GM21528 (cell line): ENCODE results near the gene GEMIN7.
"Not testable (repeated sequence)": the region's sequence is repeated elsewhere in the genome, so short reads cannot be mapped to it uniquely, and the experiment has no call there.

Experiments
- ATAC-seq: cut with Tn5 transposase; IDR thresholded peaks from one replicate; pipeline ENCODE4 v1.9.1; 2021; ENCODE audit warnings: mild to moderate bottlenecking, moderate library complexity; ENCODE audit not compliant: unreplicated experiment, low FRiP score

The GEMIN7 gene

DNA sequence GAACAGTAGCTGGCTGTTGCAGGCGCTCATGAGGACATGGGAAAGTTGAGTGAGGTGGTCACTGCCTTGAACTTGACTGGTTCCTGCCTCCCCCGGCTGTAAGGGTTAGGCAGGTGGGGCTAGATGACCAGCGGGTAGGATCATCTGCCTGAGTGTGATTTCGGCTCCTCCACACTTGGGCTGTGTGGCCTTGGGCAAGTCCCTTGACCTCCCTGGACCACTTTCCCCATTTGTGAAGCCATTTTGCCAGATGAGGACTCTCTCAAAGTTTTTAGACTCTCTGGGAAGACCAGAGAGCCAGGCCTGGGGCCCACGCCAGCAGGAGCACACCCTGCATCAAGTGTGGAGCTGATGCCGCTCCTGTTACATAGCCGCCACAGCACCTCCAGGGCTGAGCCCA lies 23.4 kb downstream of the GEMIN7 start:
- ATAC-seq, result no peak

DNA sequence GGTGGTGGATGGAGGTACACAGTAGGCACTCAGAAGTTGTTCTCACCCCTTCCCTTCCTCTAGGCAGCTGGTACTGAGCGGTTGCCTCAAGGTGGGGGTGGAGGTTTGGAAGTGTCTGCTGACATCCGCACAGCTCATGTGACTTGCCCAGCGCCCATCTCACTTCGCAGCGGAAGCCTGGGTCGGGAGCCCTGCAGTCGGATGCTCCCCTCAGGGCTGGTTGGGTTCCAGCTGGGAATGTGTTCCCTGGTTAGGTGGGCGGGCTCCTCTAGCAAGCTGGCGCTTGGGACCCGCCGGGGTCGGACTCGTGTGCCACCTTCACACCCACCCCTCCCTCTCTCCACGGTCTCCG lies 24.1 kb downstream of the GEMIN7 start:
- ATAC-seq, result no peak

DNA sequence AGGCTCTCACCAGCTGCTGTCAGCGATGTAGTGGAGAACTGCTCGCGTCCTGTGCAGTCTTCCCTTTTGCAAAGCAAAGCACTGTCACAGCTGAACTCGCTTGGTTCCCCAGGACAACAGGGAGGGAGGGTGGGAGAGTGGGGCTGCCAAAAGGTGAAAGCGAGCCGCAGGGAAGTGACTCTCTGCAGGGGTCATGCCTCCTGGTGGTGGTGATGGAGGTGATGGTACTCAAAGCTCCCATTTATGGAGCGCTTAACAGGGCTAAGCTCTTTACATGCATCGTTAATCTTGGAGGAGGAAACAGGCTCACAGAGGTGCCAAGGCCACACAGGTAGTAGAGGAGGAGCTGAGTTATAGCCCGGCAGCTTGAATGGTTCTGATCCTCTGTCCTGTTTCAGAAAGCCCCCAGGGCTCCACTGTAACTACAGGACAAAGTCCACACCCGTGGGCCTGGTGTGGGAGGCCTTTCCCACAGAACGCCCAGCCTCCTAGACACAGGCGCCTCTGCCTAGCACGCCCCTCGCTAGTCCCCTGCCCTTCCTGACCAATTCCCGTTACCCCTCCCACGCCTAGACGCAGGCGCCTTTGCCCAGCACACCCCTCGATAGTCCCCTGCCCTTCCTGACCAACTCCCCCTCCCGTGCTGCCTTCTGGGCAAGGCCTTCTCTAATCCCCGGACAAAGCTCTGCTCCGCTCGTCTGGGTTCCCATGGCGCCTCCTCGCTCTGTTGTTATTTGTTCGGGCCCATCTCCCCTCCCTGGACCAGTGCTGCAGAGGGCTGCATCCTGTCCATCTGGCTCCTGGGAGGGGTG lies 24.7 kb downstream of the GEMIN7 start:
- no peak for ATAC-seq

DNA sequence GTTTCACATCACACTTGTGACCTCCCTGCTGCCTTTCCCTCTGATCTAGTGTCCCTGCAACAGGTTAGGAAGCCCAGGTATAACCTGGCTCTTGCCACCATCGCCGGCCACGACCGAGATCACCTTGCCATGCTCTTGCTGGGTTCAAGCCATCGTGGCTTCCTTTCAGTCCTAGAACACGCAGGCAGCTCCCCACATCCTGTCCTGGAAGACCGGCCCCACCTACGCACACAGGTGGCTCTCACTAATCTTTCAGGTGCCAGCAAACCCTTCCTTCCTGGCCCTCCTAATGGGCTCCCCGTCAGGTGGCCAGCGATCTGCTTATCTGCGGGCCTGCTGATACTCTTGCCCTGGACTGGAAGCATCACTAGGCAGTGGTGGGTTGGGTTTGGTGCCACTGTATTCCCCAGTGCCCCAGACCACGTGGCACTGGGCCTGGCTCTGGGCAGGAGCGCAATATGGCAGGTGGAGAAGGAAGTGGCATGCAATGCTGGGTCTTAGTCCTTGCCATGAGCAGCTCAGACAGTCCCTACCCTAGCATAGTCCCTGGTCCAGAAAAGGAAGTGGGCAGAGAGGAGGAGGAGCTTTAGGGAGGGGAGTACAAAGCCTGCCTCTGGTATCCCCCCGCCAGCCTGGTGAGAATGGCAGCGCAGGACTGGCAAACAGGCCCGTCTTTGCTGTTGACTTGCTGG lies 25.7 kb downstream of the GEMIN7 start:
- no peak for ATAC-seq

DNA sequence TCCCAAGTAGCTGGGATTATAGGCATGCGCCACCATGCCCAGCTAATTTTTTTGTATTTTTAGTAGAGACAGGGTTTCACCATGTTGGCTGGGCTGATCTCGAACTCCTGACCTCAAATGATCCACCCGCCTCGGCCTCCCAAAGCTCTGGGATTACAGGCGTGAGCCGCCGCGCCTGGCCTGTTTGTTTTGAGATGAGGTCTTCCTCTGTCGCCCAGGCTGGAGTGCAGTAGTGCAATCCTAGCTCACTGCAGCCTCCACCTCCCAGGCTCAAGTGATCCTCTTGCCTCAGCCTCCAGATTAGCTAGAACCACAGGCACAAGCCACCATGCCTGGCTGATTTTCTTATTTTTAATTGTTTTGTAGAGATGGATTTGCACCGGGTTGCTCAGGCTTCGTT lies 27.3 kb downstream of the GEMIN7 start:
- ATAC-seq, result not testable (repeated sequence)

DNA sequence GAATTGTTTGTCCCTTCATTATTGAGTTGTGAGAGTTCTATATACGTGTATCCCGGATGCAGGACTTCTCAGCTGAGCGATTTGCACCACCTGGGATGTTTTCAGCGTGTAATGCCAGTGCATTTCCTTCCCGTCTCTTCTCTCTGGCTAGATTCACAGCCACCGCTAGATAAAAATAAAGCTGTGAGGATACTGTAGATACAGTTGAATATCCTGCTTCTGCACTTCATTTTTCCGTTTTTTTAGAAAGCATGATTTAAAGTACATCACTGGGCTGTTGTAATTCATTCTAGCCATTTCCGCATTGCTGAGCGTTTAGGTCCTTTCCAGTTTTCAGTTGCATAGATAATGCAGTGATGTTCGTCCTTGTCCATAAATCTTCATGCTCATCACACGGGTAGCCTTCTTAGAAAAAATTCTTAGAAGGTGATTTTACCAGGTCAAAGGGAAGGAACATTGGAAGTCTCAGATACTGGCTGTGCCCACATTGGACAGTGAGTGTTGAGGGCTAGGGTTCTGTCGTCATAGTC lies 28.6 kb downstream of the GEMIN7 start:
- no peak for ATAC-seq

DNA sequence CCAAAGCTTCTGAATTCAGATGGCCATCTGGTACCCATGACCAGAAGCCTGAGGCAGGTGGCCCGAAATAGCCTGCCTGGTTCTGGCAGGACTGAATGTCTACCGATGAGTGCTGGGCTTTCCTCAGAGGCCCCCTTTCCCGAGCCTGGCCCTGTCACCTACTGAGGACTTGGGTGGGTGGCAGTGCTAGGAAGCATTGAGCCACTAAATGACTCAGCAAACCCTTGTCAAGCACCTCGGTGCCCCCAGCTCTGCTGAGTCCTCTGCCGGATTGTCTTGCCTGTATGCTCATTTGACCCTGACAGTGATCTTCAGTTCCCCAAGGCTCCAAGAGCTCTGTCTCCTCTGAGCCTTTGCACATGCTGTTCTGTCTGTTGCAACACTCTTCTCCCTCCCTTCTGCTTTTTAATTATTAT lies 31.8 kb downstream of the GEMIN7 start:
- ATAC-seq, result no peak

DNA sequence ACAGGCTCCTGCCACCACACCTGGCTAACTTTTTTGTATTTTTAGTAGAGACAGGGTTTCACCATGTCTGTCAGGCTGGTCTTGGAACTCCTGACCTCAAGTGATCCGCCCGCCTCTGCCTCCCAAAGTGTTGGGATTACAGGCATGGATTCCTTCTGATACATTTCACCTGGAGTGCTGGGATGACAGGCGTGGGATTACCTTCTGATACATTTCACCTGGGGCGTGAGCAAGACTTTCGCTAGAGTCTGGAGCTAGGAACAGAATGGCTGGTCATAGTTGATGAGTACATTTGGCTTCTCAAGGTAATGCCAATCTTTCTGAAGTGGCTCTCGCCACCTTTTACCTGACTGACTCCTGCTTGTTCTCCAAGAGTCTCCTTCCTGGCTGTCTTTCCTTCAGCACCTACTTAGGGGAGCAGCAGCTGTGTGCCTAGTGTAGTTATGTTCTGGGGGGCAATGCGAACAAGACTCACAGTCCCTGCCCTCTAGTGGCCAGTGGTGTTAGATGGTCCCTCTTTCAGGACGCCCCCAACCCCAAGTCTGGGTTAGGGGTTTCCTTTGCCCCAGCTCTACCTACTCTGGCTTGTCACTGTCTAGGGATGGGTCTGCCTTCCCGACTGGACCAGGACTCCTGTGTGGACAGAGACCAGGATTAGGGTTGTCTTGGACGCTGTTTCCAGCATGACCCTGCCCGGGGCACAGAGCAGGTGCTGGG lies 33.2 kb downstream of the GEMIN7 start:
- ATAC-seq, result no peak

DNA sequence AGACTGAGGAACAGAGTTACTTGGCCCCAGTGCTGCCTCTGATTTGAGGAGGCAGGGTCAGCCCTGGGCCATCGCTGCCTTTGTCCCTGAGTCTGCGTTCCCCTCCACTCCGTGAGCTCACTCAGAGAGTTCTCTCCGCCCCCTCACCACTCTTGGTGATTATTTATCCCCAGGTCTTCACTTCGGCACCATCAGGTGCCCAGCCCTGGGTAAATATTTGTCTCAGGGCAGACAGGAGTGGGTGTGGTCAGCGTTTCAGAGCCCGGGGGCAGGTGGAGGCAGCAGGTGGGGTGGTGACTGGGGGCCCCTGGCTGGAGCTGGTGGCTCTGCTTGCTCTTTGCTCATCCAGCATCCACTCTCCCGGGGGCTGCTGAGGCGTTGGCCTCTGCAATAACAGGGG lies 34.6 kb downstream of the GEMIN7 start:
- no peak for ATAC-seq

DNA sequence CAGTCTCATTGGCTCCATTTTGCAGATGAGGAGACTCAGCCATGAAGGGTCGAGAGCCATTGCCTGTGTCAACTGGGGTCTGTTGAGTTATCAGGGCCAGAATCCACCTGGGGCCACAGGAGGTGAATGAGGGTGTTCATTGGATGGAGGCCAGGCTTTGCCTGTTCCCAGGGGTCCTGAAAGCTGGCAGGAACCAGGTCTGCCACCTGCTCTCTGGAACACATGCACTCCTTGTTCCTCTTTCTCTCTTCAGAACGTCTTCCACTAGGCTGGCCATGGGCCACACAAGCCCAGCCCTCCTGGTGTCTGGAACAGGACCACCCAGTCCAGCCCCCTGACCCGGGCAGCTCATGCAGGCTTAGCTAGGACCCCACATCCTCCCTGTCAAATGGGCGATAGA lies 35.1 kb downstream of the GEMIN7 start:
- ATAC-seq, result no peak

DNA sequence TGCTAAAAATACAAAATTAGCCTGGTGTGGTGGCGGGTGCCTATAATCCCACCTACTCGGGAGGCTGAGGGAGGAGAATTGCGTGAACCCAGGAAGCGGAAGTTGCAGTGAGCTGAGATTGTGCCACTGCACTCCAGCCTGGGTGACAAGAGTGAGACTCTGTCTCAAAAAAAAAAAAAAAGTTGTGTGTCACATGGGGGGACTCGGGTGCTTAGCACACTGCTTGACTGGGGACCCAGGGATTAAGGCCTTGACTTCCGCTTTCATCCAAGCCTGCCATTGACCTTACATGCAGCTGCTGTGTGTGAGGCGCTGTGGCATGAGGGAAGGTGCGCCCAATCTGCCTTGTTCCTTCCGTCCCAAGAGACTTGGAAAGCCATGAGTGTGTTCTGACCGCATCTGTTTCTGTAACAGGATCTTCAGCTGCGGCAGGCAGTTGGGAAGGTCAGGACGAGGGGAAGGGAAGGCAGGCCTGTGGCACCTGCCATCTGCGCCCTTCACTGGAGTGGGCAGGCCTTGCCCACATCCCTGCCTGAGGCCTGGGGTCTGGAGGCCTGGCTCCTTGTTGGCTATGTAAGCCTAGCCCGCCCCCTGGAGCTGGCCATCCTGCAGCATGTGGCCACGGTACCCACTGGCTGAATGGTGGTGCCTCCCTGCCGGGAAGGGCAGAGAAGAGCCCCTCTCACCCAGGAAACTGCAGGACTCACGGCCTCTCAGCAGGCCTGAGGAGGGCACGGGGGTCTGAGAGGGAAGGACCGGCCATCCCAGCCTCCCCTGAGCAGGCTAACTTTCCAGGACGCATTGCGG lies 37.0 kb downstream of the GEMIN7 start:
- no peak for ATAC-seq

DNA sequence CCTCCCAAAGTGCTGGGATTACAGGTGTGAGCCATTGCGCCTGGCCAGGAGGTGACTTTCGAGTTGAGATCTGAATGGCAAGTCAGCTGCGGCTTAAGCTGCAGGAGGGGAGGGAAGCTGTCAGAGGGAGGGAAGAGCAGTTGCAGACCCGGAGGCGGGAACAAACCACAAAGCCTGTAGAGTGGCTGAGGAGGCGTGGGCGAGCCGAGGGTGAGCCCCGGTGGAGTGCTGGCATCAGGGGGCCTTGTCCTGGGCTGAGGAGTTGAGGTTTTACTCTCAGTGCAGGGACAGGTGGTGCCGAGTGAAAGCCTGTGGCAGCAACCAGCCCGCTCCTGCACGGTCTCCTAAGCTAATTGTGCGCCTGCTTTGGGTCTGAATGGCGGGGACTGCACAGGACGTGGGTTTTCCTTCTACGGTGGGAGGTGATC lies 38.1 kb downstream of the GEMIN7 start:
- ATAC-seq, result no peak

DNA sequence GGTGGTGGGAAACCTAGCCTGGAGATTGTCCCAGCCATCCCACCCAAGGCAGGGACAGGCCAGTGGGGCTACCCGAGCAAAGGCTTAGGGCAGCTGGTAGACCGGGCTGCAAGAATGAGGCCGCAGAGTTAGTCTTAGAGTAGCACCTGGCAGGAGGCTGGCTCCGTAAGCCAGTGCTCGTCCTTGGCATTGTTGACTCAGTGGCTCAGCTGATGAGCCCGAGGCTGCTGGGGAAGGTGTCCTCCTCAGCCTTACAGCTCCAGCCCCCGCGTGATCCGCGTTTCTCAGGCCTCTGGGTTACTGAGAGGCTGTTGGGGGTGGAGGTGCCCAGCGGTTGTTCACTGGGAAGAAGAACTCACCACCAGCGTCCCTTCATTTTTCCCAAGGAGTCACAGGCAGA lies 38.6 kb downstream of the GEMIN7 start:
- ATAC-seq, result no peak

DNA sequence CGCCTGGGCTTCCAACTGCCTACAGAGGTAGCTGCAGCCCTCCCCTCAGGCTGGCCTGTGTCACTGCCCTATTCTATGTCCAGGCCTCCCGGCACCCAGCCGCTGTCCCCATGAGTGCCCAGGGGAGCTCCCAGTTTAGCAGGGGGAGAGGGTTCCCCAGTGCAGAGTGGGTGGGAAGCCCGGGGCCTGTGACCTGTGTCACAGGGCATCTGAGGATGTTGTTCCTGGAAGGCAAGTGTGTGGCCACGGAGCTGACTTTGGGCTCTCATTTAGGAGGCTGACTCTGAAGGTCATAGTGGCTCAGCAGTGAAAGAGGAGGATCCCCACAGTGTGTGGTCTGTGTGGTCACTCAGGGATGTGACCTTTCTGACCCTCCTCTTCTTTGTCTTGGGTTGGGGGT lies 39.0 kb downstream of the GEMIN7 start:
- ATAC-seq, result no peak

DNA sequence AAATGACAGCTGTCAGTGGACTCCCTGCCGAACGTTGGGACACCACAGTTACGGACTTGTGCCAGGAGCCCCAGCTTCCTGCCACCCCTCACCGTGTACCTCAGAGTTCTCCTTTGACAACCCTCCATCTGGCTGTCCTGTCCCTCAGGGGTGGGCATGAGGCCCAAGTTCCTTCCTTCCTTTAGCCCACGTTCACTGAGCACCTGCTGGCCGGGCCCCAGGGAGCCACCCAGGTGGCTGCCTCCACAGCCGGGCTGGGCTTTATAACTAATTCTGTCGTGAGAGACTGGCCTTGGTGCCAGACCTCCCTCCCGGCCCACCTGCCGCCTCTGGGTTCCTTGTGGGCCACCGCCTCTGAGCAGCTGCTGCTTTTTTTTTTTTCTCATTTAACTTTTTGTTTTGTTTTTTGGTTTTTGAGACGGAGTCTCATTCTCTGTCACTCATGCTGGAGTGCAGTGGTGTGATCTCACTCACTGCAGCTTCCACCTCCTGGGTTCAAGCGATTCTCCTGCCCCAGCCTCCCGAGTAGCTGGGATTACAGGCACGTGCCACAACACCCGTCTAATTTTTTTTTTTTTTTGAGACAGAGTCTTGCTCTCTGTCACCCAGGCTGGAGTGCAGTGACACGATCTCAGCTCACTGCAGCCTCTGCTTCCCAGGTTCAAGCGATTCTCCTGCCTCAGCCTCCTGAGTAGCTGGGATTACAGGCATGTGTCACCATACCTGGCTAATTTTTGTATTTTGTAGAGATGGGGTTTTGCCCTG lies 39.7 kb downstream of the GEMIN7 start:
- ATAC-seq, result not testable (repeated sequence)

DNA sequence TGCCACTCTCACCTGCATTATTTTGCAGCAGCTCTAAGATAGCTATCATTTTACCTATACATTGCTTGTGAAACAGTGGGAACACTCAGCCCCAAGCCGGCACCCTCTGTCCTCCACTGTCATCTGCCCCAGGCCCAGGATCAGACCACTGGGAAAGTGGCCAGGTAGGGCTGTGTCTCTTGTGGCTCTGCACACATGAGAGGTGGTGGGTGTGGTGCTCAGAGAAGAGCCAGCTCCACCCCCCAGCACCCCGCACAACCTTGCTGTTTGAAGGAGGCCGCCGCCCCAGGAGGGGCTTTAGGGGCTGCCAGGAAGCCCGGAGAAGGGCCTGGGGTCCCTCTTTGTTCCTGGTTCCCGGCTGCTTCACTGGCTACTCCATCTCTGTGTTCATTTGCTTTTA lies 40.5 kb downstream of the GEMIN7 start:
- ATAC-seq, result no peak

DNA sequence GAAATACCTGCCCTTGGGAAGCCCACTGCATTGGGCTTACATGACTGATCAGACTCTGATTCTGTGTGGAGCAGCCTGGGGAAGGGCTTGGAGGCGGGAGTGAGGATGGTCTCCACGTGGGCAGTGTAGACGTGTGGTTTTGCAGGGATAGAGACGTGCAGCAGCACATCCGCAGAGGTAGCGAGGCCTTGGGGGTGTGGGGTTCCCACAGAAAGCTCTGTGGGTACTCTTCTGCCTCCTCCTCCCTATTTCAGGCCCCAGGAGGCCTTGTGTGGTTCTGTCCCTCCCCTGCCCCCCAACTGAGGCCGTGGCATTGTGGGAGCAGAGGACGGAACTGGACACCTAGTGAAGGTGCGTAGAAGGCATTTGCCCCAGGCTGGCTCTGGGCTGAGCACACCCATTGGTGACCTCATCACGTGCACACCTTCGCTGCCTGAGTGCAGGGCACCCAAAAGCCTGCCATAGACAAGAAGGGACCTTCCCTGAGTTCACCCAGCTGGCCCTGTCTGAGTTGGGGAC lies 42.8 kb downstream of the GEMIN7 start:
- no peak for ATAC-seq

DNA sequence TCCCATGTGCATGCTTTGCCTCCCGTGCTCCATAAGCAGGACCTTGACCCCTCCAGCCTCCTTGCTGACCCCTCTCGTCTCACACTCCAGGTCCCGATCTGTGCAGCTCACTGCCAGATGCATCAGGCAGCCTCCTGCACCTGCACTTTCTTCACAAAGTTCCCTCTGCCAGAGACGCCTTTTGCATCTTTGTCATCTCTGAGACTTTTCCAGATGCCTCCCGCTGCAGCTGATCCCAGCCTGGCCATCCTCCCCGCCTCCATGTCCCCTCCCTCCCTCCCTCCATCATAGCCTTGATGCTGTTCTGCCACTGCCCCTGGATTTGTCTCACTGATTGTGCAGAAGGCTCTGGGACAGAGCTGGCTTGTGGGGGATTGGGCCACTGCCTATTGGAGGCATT lies 43.8 kb downstream of the GEMIN7 start:
- no peak for ATAC-seq

DNA sequence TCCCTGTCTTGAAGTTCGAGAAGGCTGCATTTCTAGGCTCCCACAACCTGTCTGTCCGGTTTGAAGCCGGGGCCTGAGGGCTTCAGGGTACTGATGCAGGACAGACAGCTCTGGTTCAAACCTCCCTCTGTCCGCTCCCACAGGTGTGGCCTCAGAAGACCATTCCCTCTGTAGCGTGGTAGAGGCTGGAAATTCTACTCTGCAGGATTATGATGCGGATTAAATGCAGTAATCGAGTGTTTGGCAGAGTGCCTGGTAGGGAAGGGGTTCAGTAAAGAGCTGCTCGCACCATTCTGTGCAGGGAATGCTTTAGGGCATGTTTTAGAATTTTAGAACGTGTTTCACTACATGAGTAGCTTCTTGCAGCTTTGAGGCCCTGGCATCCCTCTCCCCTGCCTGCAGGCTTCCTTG lies 44.4 kb downstream of the GEMIN7 start:
- ATAC-seq, result no peak

DNA sequence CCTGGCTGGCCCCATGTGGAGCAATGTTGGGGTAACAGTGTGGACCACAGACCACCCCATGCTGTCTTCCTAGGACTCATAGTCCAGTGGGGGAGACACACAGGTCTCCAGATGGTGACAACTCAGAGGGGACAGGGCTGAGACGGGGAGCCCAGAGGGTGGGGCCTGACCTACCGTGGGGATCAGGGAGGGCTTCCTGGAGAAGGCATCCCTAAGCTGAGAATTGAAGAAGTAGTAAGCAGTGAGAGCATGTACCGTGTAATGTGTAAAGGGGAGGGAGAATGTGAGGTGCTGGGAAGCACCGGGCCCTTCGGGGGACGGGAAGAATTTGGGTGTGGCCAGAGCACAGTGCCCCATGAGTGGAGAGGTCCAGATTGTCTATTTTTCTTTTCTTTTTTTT lies 45.0 kb downstream of the GEMIN7 start:
- no peak for ATAC-seq
